A549 (cell line): ENCODE data around the gene BHLHE23.

Experiments used
- CBX8 ChIP-seq: fragments of 200-600 bp; sonication (generic); IDR thresholded peaks from 2 replicates; pipeline ENCODE4 v1.6.1; 2016
- CTCF ChIP-seq: fragments of >200 bp; sonication (Bioruptor Twin); formaldehyde crosslinking; IDR thresholded peaks from 3 replicates; pipeline ENCODE4 v1.5.1; 2016
- EP300 ChIP-seq, 2 experiments: fragments of >200 bp; sonication (Bioruptor Twin); formaldehyde crosslinking; IDR thresholded peaks; 2 replicates in 1 of 2; 3 replicates in 1 of 2; pipeline ENCODE4 v1.6.1; 2016 to 2017
- HEYL ChIP-seq: fragments of 250-450 bp; sonication (Bioruptor Pico); IDR thresholded peaks from 2 replicates; pipeline ENCODE4 v1.8.0; 2021; ENCODE audit warnings: mild to moderate bottlenecking, moderate library complexity
- HOXA7 ChIP-seq: fragments of 250-450 bp; sonication (Bioruptor Pico); IDR thresholded peaks from 2 replicates; pipeline ENCODE4 v1.5.0; 2020; ENCODE audit warnings: mild to moderate bottlenecking, moderate library complexity
- JUNB ChIP-seq: fragments of >200 bp; sonication (Bioruptor Twin); formaldehyde crosslinking; IDR thresholded peaks from 2 replicates; pipeline ENCODE4 v1.6.1; 2016
- MYC ChIP-seq: IDR thresholded peaks from 2 replicates; pipeline ENCODE4 v1.6.1; 2012; ENCODE audit warnings: mild to moderate bottlenecking, inconsistent platforms, low read length, improper control_type of control experiment, borderline replicate concordance
- NFE2L2 ChIP-seq: fragments of 150-350 bp; conservative IDR thresholded peaks from 2 replicates; pipeline ENCODE4 v1.6.1; 2014; ENCODE audit warnings: low read length
- NPAS2 ChIP-seq: fragments of 250-450 bp; sonication (Bioruptor Pico); IDR thresholded peaks from 2 replicates; pipeline ENCODE4 v1.8.0; 2022; ENCODE audit warnings: mild to moderate bottlenecking, moderate library complexity, borderline replicate concordance
- POLR2A ChIP-seq: IDR thresholded peaks from 2 replicates; pipeline ENCODE4 v1.6.1; 2012; ENCODE audit warnings: mild to moderate bottlenecking, low read length
- RAD21 ChIP-seq, 2 experiments: fragments of >200 bp in 1 of 2; sonication (Bioruptor Twin) in 1 of 2; formaldehyde crosslinking in 1 of 2; IDR thresholded peaks in 1 of 2; conservative IDR thresholded peaks in 1 of 2; 2 replicates in 1 of 2; 3 replicates in 1 of 2; pipeline ENCODE4 v1.6.1; 2012 to 2018; ENCODE audit warnings: inconsistent platforms in 1 of 2
- SREBF2 ChIP-seq: fragments of 450-650 bp; IDR thresholded peaks from 2 replicates; pipeline ENCODE4 v1.6.1; 2014; ENCODE audit warnings: mild to moderate bottlenecking, moderate library complexity

GRCh38 chr20:62999580-62999979, 7.2 kb downstream of the BHLHE23 start:
- TF ChIP-seq CTCF, result no peak
- TF ChIP-seq POLR2A, result no peak
- no peak for TF ChIP-seq HOXA7
- TF ChIP-seq HEYL (CRISPR knock-in tag), result no peak
- no peak for TF ChIP-seq EP300 (IDR thresholded peaks at IDR 0.05)
- no peak for TF ChIP-seq SREBF2
- no peak for TF ChIP-seq MYC
- no peak for TF ChIP-seq RAD21 (conservative IDR thresholded peaks at IDR 0.05 in 1 of 2, IDR thresholded peaks at IDR 0.05 in 1 of 2)
- TF ChIP-seq NFE2L2, result no peak
- no peak for TF ChIP-seq JUNB
- TF ChIP-seq NPAS2 (CRISPR knock-in tag), result no peak
- no peak for TF ChIP-seq CBX8
